ENCODE results near the gene AGPAT4.
"Not testable (repeated sequence)": the region's sequence is repeated elsewhere in the genome, so short reads cannot be mapped to it uniquely, and the experiment has no call there.

AGPAT4 gene

GRCh38 chr6:161232467-161232866 lies 41.4 kb downstream of the AGPAT4 start:
- intact Hi-C loops (cut with DNase I): loop anchor here (10.0 kb wide), 1 partner anchor 238 kb away; the partner anchor contains the start of gene MAP3K4
- no peak for DNase-seq

- intact Hi-C loops (cut with DNase I): loop anchor here (10.0 kb wide), 1 partner anchor 237 kb away; the partner anchor contains the start of gene MAP3K4
- no peak for DNase-seq
These were observed 41.9 kb downstream of the AGPAT4 start for GRCh38 chr6:161232010-161232409.

GRCh38 chr6:161230339-161230738 lies 43.5 kb downstream of the AGPAT4 start:
- intact Hi-C loops (cut with DNase I): loop anchor here (10.0 kb wide), 1 partner anchor 236 kb away; the partner anchor contains the start of gene MAP3K4

GRCh38 chr6:161228921-161229591 lies 44.8 kb downstream of the AGPAT4 start:
- intact Hi-C loops (cut with DNase I): no loop called here
- DNase-seq: no peak

More at GRCh38 chr6:161230339-161230738, 43.5 kb downstream of the AGPAT4 start:
- no peak for DNase-seq

GRCh38 chr6:161228096-161228495 lies 45.8 kb downstream of the AGPAT4 start:
- intact Hi-C loops (cut with DNase I): no loop called here
- peak in 3 of 10 donors; percentile 44 to 81 (median 80) for DNase-seq

GRCh38 chr6:161227004-161227960 lies 46.6 kb downstream of the AGPAT4 start:
- peak in 1 of 10 donors; percentile 57 for DNase-seq
- intact Hi-C loops (cut with DNase I): no loop called here

GRCh38 chr6:161226009-161226964 lies 47.6 kb downstream of the AGPAT4 start:
- intact Hi-C loops (cut with DNase I): no loop called here
- no peak for DNase-seq

- intact Hi-C loops (cut with DNase I): no loop called here
- DNase-seq: no peak
These were observed 48.2 kb downstream of the AGPAT4 start for GRCh38 chr6:161225681-161226008.

- DNase-seq; intact Hi-C loops (cut with DNase I): not testable (repeated sequence)
These were observed 48.7 kb downstream of the AGPAT4 start for GRCh38 chr6:161224951-161225680.

- intact Hi-C loops (cut with DNase I): no loop called here
These were observed 50.2 kb downstream of the AGPAT4 start for GRCh38 chr6:161223646-161224045.

GRCh38 chr6:161222706-161223234 lies 51.1 kb downstream of the AGPAT4 start:
- peak in 1 of 10 donors; percentile 54 for DNase-seq
- intact Hi-C loops (cut with DNase I): no loop called here

More at GRCh38 chr6:161223646-161224045, 50.2 kb downstream of the AGPAT4 start:
- no peak for DNase-seq

- intact Hi-C loops (cut with DNase I): no loop called here
- no peak for DNase-seq
These were observed 53.5 kb downstream of the AGPAT4 start for GRCh38 chr6:161220346-161220745.

- intact Hi-C loops (cut with DNase I): no loop called here
These were observed 54.2 kb downstream of the AGPAT4 start for GRCh38 chr6:161219680-161220079.

GRCh38 chr6:161218222-161218621 lies 55.6 kb downstream of the AGPAT4 start:
- DNase-seq: no peak

More at GRCh38 chr6:161219680-161220079, 54.2 kb downstream of the AGPAT4 start:
- DNase-seq: no peak

GRCh38 chr6:161217628-161218027 lies 56.2 kb downstream of the AGPAT4 start:
- intact Hi-C loops (cut with DNase I): no loop called here
- DNase-seq: no peak

More at GRCh38 chr6:161218222-161218621, 55.6 kb downstream of the AGPAT4 start:
- intact Hi-C loops (cut with DNase I): no loop called here

GRCh38 chr6:161216616-161217205 lies 57.1 kb downstream of the AGPAT4 start:
- intact Hi-C loops (cut with DNase I): no loop called here

GRCh38 chr6:161215876-161216615 lies 57.8 kb downstream of the AGPAT4 start:
- DNase-seq: no peak
- intact Hi-C loops (cut with DNase I): no loop called here

More at GRCh38 chr6:161216616-161217205, 57.1 kb downstream of the AGPAT4 start:
- DNase-seq: no peak

- no peak for DNase-seq
- intact Hi-C loops (cut with DNase I): no loop called here
These were observed 58.7 kb downstream of the AGPAT4 start for GRCh38 chr6:161215193-161215592.

Data from posterior cingulate gyrus (tissue), 11 donors.